GM23338 (cell line): ENCODE data around the gene RAB31. TPM values are rescaled to one million over a fixed set of nuclear protein-coding genes. Genes with fewer than 3 reads are reported as not detected.

ENCODE experiments used
- ATAC-seq: fragments of 200-7000 bp; cut with Tn5 transposase; 3 replicates; pipeline ENCODE4 v1.9.1; 2020
- DNase-seq: peaks from one replicate; pipeline ENCODE4 v3.0.0-alpha.2; 2015; ENCODE audit warnings: low spot score
- H2AFZ ChIP-seq: fragments of 200-600 bp; sonication (generic); 2 replicates; pipeline ENCODE4 v1.8.0; 2016; ENCODE audit warnings: antibody characterized with exemption, mild to moderate bottlenecking, moderate library complexity
- H3F3A ChIP-seq: fragments of 200-600 bp; sonication (generic); replicated peaks from 2 replicates; pipeline ENCODE4 v1.8.0; 2017; ENCODE audit warnings: antibody characterized with exemption, mixed run types, low read depth
- H3K27ac ChIP-seq: fragments of 200-600 bp; sonication (generic); 2 replicates; pipeline ENCODE4 v1.6.1; 2016; ENCODE audit warnings: low read depth
- H3K27me3 ChIP-seq: fragments of 200-600 bp; sonication (generic); 2 replicates; pipeline ENCODE4 v1.8.0; 2016; ENCODE audit warnings: mild to moderate bottlenecking, mixed run types, moderate library complexity; ENCODE audit not compliant: insufficient read depth
- H3K36me3 ChIP-seq: fragments of 200-600 bp; sonication (generic); 2 replicates; pipeline ENCODE4 v1.8.0; 2016; ENCODE audit warnings: mild to moderate bottlenecking; ENCODE audit not compliant: insufficient read depth
- H3K4me1 ChIP-seq: fragments of 200-600 bp; sonication (generic); 2 replicates; pipeline ENCODE4 v1.8.0; 2016; ENCODE audit warnings: mild to moderate bottlenecking, moderate library complexity; ENCODE audit not compliant: insufficient read depth
- H3K4me2 ChIP-seq: fragments of 200-600 bp; sonication (generic); 2 replicates; pipeline ENCODE4 v1.7.1; 2017; ENCODE audit warnings: mixed run types
- H3K4me3 ChIP-seq: fragments of 200-600 bp; sonication (generic); 2 replicates; pipeline ENCODE4 v1.6.1; 2016; ENCODE audit warnings: mixed run types
- H3K79me2 ChIP-seq: fragments of 200-600 bp; sonication (generic); replicated peaks from 2 replicates; pipeline ENCODE4 v1.8.0; 2017; ENCODE audit warnings: mild to moderate bottlenecking; ENCODE audit not compliant: insufficient read depth
- H3K9me2 ChIP-seq: fragments of 200-600 bp; sonication (generic); 2 replicates; pipeline ENCODE4 v1.8.0; 2017; ENCODE audit not compliant: insufficient read depth
- H4K20me1 ChIP-seq: fragments of 200-600 bp; sonication (generic); replicated peaks from 2 replicates; pipeline ENCODE4 v1.8.0; 2017; ENCODE audit warnings: mild to moderate bottlenecking; ENCODE audit not compliant: insufficient read depth
- H3K27ac Mint-ChIP-seq: 2 replicates; pipeline ENCODE4 v1.8.0; 2020; ENCODE audit warnings: inconsistent platforms, mild to moderate bottlenecking, moderate library complexity, mixed read lengths
- H3K27me3 Mint-ChIP-seq: 3 replicates; pipeline ENCODE4 v1.8.0; 2022; ENCODE audit warnings: low read depth, mild to moderate bottlenecking, moderate library complexity, mixed read lengths, inconsistent platforms; ENCODE audit not compliant: insufficient read depth, poor library complexity
- H3K36me3 Mint-ChIP-seq: 3 replicates; pipeline ENCODE4 v1.8.0; 2021; ENCODE audit warnings: low read depth, mild to moderate bottlenecking, inconsistent platforms, moderate library complexity, mixed read lengths
- H3K4me1 Mint-ChIP-seq: 3 replicates; pipeline ENCODE4 v1.8.0; 2020; ENCODE audit warnings: mild to moderate bottlenecking, inconsistent platforms, mixed read lengths
- H3K4me3 Mint-ChIP-seq: 3 replicates; pipeline ENCODE4 v1.8.0; 2021; ENCODE audit warnings: moderate library complexity, mild to moderate bottlenecking, inconsistent platforms, mixed read lengths
- H3K9me3 Mint-ChIP-seq: 3 replicates; pipeline ENCODE4 v1.8.0; 2020; ENCODE audit warnings: moderate library complexity, mild to moderate bottlenecking, inconsistent platforms, mixed read lengths
- CREB1 ChIP-seq: fragments of 250-450 bp; sonication (Bioruptor Pico); IDR thresholded peaks from 2 replicates; pipeline ENCODE4 v1.5.0; 2020; ENCODE audit warnings: low read depth, mild to moderate bottlenecking, moderate library complexity
- ETS1 ChIP-seq: IDR thresholded peaks from 2 replicates; pipeline ENCODE4 v1.6.1; 2016; ENCODE audit warnings: antibody characterized with exemption
- EZH2 ChIP-seq: fragments of 200-600 bp; sonication (generic); IDR thresholded peaks from one replicate; pipeline ENCODE4 v1.8.0; 2017; ENCODE audit warnings: antibody characterized with exemption, mild to moderate bottlenecking, low read depth; ENCODE audit not compliant: unreplicated experiment
- EZH2phosphoT487 ChIP-seq: fragments of 200-600 bp; sonication (generic); IDR thresholded peaks from one replicate; pipeline ENCODE4 v1.8.1; 2018; ENCODE audit warnings: antibody characterized with exemption; ENCODE audit not compliant: unreplicated experiment
- JUNB ChIP-seq: IDR thresholded peaks from one replicate; pipeline ENCODE4 v1.6.1; 2016; ENCODE audit warnings: antibody characterized with exemption; ENCODE audit not compliant: unreplicated experiment
- NANOG ChIP-seq: IDR thresholded peaks from 2 replicates; pipeline ENCODE4 v1.6.1; 2016; ENCODE audit warnings: antibody characterized with exemption, borderline replicate concordance
- POLR2AphosphoS5 ChIP-seq: IDR thresholded peaks from 2 replicates; pipeline ENCODE4 v1.6.1; 2016; ENCODE audit warnings: antibody characterized with exemption, low read depth
- STAT1 ChIP-seq: IDR thresholded peaks from one replicate; pipeline ENCODE4 v1.6.1; 2016; ENCODE audit warnings: antibody characterized with exemption; ENCODE audit not compliant: unreplicated experiment
- ZNF114 ChIP-seq: fragments of 250-450 bp; sonication (Bioruptor Pico); IDR thresholded peaks from 2 replicates; pipeline ENCODE4 v1.5.0; 2020; ENCODE audit warnings: mild to moderate bottlenecking, moderate library complexity
- ZNF331 ChIP-seq: fragments of 250-450 bp; sonication (Bioruptor Pico); IDR thresholded peaks from 2 replicates; pipeline ENCODE4 v1.5.0; 2020; ENCODE audit warnings: low read depth, mild to moderate bottlenecking, moderate library complexity
- ZNF462 ChIP-seq: fragments of 250-450 bp; sonication (Bioruptor Pico); IDR thresholded peaks from 2 replicates; pipeline ENCODE4 v1.5.0; 2020; ENCODE audit warnings: mild to moderate bottlenecking, moderate library complexity
- polyA plus RNA-seq: library from polyadenylated mRNA; unstranded; fragments of >200 nt; fragmentation: Nextera tagmentation; extraction: Ambion mirVana; gene quantifications from 2 replicates; pipeline ENCODE4 v1.2.1, GENCODE V29; 2016
- total RNA-seq: library from RNA; depleted of rRNA; stranded (reverse); fragments of >200 nt; shearing (Covaris generic); gene quantifications from 2 replicates; pipeline ENCODE4 v1.2.3, GENCODE V29; 2014
- TF ChIP-seq, protein P1 (sequence below), 2 experiments: fragments of 200-600 bp in 1 of 2; sonication (generic) in 1 of 2; conservative IDR thresholded peaks; 2 replicates each; pipeline versions ENCODE4 v1.5.1 to v1.6.1; 2016 to 2017; ENCODE audit warnings: antibody characterized with exemption in 2 of 2, low read depth in 2 of 2, mild to moderate bottlenecking in 2 of 2, moderate library complexity in 1 of 2
- TF ChIP-seq, protein P2 (sequence below): IDR thresholded peaks from one replicate; pipeline ENCODE4 v1.6.1; 2018; ENCODE audit warnings: antibody characterized with exemption; ENCODE audit not compliant: unreplicated experiment

The RAB31 gene
- total and polyA plus RNA-seq, 2 experiments from 2014 or later: 33.8 to 46.1 TPM

DNA sequence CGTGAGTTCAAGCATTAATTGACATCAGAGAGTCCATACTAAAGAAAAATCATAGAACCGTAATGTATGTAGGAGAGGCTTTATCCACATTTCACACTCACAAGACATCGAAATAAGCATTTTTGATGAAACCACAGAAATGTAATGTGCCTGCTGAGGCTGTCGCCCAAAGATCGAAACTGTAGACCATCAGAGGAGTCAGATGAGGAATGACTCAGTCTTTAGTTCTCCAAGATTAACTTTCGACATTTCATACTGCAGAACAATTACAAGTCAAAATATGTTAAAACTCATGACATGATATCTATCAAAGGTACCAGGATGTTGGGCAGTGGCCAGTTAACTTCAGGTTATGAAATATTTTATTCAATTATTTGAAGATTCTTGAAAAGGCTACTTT, 79.6 kb downstream of the RAB31 start:
- Histone ChIP-seq H3K4me1 (no peaks in the 10 kb centered on the region), H3K4me2 (no peak overlapping the region), H3K4me3 (no peak overlapping the region), H2AFZ (no peak overlapping the region), H3F3A (no peaks in the 10 kb centered on the region), H3K79me2 (no peaks in the 10 kb centered on the region), H3K9me2 (no peaks in the 10 kb centered on the region; the same call in 1 of the 2 replicates), H3K36me3 (no peaks in the 10 kb centered on the region), H3K27me3 (no peaks in the 10 kb centered on the region), H4K20me1 (no peaks in the 10 kb centered on the region), H3K27ac (no peak overlapping the region)
- ATAC-seq: no peak
- Mint-ChIP-seq H3K4me1 (no peaks in the 10 kb centered on the region), H3K36me3 (no peaks in the 10 kb centered on the region; the same call in 2 of the 3 replicates), H3K27ac (no peak overlapping the region), H3K27me3 (peaks cover 4% of the 10 kb centered on the region), H3K9me3 (no peaks in the 10 kb centered on the region; the same call in 2 of the 3 replicates), H3K4me3 (no peak overlapping the region)
- DNase-seq: no peak
- TF ChIP-seq CREB1 (CRISPR knock-in tag) (no peak), ZNF114 (CRISPR knock-in tag) (no peak), ZNF331 (CRISPR knock-in tag) (no peak), ZNF462 (CRISPR knock-in tag) (no peak), POLR2AphosphoS5 (no peak), NANOG (no peak), EZH2 (no peak), EZH2phosphoT487 (no peak), JUNB (no peak), ETS1 (no peak), STAT1 (no peak)
- TF ChIP-seq, protein P1, sequence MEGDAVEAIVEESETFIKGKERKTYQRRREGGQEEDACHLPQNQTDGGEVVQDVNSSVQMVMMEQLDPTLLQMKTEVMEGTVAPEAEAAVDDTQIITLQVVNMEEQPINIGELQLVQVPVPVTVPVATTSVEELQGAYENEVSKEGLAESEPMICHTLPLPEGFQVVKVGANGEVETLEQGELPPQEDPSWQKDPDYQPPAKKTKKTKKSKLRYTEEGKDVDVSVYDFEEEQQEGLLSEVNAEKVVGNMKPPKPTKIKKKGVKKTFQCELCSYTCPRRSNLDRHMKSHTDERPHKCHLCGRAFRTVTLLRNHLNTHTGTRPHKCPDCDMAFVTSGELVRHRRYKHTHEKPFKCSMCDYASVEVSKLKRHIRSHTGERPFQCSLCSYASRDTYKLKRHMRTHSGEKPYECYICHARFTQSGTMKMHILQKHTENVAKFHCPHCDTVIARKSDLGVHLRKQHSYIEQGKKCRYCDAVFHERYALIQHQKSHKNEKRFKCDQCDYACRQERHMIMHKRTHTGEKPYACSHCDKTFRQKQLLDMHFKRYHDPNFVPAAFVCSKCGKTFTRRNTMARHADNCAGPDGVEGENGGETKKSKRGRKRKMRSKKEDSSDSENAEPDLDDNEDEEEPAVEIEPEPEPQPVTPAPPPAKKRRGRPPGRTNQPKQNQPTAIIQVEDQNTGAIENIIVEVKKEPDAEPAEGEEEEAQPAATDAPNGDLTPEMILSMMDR (conservative IDR thresholded peaks at IDR 0.05; ENCODE audit: low read depth in 2 of 2): no peak
- TF ChIP-seq, protein P2, sequence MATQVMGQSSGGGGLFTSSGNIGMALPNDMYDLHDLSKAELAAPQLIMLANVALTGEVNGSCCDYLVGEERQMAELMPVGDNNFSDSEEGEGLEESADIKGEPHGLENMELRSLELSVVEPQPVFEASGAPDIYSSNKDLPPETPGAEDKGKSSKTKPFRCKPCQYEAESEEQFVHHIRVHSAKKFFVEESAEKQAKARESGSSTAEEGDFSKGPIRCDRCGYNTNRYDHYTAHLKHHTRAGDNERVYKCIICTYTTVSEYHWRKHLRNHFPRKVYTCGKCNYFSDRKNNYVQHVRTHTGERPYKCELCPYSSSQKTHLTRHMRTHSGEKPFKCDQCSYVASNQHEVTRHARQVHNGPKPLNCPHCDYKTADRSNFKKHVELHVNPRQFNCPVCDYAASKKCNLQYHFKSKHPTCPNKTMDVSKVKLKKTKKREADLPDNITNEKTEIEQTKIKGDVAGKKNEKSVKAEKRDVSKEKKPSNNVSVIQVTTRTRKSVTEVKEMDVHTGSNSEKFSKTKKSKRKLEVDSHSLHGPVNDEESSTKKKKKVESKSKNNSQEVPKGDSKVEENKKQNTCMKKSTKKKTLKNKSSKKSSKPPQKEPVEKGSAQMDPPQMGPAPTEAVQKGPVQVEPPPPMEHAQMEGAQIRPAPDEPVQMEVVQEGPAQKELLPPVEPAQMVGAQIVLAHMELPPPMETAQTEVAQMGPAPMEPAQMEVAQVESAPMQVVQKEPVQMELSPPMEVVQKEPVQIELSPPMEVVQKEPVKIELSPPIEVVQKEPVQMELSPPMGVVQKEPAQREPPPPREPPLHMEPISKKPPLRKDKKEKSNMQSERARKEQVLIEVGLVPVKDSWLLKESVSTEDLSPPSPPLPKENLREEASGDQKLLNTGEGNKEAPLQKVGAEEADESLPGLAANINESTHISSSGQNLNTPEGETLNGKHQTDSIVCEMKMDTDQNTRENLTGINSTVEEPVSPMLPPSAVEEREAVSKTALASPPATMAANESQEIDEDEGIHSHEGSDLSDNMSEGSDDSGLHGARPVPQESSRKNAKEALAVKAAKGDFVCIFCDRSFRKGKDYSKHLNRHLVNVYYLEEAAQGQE: no peak
